Activated CD8-positive, alpha-beta memory T cell treated with anti-CD3 and anti-CD28 coated beads for 1 hour (primary cell): ENCODE measurements around the gene AUP1.

Experiments
- DNase-seq, 2 donors: peaks; one replicate each; pipeline ENCODE4 v3.0.0-alpha.2; 2020; ENCODE audit warnings: low read depth in 1 of 2; ENCODE audit errors: extremely low read depth in 1 of 2

AUP1 gene

DNA sequence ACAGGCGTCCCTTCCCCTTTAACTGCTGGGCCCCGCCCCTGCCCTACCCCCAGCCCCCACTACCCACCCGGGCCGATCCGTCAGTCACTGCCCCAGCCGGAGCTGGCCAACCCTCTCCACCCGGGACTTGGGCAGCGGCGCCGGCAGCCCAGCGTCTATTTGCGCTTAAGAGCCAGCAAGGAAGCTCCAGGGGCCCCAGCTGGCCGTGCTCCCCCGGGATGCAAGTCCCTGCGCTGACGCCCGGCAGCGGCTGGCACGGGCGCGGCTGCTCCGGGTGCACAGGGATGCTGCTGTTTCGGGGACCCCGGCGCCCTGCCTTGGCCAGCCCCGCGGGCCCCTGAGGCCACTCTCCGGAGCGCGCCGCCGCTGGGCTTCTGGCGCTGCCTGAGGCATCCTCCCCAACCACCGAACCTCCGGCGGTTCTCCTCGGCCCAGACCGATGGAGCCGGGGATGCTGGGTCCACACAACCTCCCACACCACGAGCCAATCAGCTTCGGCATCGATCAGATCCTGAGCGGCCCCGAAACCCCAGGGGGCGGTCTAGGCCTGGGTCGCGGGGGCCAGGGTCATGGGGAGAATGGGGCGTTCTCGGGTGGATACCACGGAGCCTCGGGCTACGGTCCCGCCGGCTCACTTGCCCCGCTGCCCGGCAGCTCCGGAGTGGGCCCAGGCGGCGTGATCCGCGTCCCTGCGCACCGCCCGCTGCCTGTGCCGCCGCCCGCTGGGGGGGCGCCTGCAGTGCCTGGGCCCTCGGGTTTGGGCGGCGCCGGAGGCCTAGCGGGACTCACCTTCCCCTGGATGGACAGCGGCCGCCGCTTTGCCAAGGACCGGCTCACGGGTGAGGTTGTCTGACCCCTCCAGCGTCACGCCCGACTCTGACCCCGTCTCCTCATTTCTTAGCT lies 14.9 kb downstream of the AUP1 start, which contains the start of gene TLX2:
TLX2 (plus strand) TSS at position 83 of the 903 bp plus-strand sequence; CDS start at position 440, 357 bp downstream.
- DNase-seq = no peak

GRCh38 chr2:74513605-74514367 lies 15.7 kb downstream of the AUP1 start:
- no peak for DNase-seq

DNA sequence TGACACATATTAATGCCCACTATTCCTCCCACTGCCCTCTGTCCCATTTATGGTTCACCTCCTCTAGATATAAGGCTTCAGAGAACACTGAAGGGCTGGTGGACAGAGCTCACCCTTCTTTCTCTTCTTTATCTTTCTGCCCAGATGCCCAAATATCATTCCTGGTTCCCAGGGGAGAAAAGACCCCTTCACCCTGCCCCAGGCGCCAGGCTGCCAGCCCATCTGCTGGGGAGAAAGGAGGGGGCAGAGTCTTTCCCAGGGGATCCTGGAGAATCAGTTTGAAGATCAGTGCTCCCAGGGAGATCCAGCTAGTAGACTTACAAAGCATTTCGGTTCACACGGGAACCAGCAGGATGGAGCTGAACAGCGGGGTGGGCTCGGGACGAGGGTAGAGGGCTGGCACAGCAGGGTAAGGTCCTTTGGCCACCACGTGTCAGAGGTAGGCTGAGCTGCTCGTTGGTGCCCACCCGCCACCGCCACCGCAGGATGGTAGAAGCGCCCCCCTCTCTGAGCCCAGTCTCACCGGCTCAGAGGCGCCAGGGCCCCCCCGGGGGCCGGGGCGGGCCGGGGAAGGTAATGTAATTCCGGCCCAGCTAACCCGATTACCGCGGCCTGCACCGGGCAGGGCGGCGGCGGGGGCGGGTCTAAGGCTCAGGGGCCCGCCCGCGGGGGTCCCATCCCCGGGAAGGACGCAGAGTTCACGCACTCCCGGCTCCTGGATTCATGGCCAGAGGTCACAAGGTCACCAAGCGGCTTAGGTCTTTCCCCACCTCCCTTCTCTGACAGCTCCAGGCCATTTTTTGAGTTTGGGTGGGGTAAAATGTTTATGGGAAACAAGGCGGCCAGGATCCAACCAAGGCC lies 16.5 kb downstream of the AUP1 start:
- DNase-seq = no peak

GRCh38 chr2:74511104-74511989 lies 18.2 kb downstream of the AUP1 start:
- no peak for DNase-seq

- no peak for DNase-seq
Measured at GRCh38 chr2:74510272-74510671, 19.2 kb downstream of the AUP1 start.

- no peak for DNase-seq
Measured at GRCh38 chr2:74507926-74508520, 21.5 kb downstream of the AUP1 start.

DNA sequence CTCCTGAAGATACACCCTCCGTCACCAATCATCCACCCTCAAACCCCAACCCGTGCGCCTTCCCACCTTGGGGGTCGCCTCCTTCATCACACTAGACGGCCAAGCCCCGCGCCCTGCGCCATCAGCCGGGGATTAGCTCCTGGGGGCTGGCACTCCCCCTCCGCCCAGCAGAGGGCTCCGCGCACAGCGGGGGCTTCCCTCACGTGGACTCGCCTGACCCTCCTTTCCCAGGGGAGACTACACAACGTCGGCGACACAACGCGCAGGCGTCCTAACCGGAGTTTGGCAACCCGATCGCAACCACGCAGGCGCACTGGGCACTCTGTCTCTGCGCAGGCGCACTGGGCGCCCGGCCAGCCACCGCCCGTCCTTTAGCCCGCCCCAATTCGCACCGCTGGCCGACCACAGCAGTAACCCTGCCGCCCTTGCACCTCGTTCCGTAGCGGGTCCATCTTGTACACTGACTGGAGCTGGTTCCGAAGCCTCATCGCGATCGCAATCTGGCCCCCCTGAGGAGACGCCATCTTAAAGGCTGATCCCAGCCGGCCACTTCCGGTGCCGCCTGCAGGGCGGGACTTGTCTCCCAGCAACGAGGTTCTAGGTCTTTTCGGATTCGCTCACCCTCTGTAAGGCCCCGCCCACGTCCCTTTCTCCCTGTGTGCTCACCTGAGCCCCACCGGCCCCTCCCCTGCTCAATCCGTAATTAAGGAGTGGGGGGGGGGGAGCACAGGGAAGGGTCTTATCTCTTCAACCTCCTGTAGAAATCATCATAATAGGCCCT lies 22.2 kb downstream of the AUP1 start, which contains the start of gene PCGF1:
PCGF1 (minus strand) TSS at position 551 of the 781 bp plus-strand sequence; CDS start at position 524, 27 bp downstream.
- peak; percentile 97 to 98 for DNase-seq

- no peak for DNase-seq
Measured at GRCh38 chr2:74505448-74506246, 23.9 kb downstream of the AUP1 start.

DNA sequence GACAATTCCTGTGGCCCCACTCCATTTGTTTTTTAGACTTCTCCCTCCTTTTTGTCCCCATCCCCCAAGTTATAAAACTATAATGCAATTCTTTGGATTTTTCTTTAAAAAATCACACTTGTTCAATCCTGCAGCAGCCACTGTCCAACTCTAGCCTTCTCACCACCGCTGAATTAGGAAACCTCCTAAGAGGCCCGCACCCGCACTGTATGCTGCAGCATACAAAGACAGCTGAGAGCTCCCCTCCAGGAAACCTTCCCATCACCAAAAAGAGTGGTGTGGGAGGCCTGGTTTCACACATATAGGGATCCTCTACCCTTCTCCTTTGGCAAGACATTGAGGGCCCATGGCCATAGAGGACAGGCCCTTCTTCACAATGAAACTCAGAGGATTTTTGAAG lies 24.9 kb downstream of the AUP1 start:
- DNase-seq = no peak

GRCh38 chr2:74503506-74504475 lies 25.7 kb downstream of the AUP1 start:
- no peak for DNase-seq

DNA sequence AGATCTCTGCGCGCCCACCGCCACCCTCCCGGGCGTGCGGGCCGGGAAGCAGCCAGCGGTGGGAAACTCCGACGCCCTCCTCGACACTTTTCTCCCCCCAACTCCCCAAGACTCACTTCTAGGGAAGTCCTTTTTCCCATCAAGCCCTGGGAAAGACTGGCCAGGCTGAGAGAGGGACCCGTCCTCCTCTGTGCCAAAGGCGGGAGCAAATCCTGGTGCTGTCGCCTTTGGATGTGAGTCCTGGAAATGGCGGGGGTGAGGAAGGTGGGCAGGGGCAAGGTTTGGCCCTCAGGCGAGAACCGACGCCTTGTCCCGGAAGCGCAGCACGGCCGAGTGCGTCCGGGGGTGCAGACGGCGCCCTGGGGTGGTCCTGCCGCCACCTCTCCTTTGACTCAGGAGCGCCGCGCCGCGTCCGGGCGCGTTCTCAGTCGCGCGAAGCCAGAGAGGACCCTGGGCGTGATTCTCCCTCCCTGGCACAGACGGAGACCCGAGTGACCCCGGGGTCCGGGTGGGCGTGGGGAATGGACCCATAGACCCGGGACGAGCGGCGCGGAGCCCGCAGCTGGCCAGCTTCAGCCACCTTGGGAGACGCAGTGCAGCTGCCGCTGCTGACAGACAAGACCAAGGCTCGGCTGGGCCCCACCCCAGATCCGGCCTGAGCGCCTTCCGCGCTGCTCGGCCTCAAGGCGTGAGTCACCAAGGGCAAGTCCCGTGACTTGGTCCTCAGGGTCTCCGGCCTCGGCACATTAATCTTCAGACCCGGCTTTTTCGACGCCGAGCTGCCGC lies 26.6 kb downstream of the AUP1 start:
- DNase-seq = no peak

GRCh38 chr2:74502147-74502719 lies 27.3 kb downstream of the AUP1 start:
- DNase-seq = no peak

GRCh38 chr2:74501335-74502071 lies 28.0 kb downstream of the AUP1 start:
- no peak for DNase-seq

GRCh38 chr2:74500578-74500946 lies 28.9 kb downstream of the AUP1 start:
- DNase-seq = no peak
